ENCODE measurements around the gene SMARCC1.
A peak's percentile ranks its signal among the peaks of the same experiment; 100 is the strongest.

The SMARCC1 gene

DNA sequence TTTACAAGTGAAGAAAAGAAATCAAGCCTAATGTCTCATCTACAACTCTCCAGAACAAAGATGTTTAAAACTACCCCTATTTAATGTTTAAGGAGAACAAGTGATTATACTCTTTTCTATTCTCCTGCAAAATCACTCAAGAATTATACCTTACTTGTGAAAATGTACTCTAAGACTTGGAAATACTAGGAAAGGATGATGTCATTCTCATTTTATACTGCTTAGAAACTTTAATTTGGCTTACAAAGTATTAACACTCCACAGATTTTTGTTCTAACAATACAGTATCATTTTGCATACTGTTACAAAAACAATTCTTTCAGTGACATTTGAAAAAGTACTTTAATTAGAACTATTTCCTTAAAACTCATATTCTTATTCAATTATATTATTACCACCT, 89.5 kb downstream of the SMARCC1 start:
- DNase-seq, result no peak

- no peak for DNase-seq
These were observed 93.2 kb downstream of the SMARCC1 start for GRCh38 chr3:47688488-47688887.

DNA sequence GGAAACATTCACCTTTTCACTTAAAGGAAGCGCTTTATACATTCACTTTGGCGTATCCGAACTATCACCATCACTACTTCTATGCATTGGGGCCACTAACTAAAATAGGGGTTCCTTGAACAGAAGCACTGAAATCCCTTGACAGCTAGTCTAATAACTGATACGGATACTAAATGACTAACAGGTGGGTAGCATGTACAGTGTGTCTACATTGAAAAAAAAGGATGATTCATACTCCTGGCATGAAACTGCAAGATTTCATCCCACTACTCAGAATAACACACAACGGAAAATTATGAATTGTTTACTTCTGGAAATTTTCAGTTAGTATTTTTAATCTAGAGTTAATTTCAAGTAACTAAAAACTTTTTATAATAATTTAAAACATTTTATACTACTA, 96.7 kb downstream of the SMARCC1 start:
- DNase-seq, result no peak

- DNase-seq, result no peak
These were observed 100.7 kb downstream of the SMARCC1 start for GRCh38 chr3:47681016-47681415.

DNA sequence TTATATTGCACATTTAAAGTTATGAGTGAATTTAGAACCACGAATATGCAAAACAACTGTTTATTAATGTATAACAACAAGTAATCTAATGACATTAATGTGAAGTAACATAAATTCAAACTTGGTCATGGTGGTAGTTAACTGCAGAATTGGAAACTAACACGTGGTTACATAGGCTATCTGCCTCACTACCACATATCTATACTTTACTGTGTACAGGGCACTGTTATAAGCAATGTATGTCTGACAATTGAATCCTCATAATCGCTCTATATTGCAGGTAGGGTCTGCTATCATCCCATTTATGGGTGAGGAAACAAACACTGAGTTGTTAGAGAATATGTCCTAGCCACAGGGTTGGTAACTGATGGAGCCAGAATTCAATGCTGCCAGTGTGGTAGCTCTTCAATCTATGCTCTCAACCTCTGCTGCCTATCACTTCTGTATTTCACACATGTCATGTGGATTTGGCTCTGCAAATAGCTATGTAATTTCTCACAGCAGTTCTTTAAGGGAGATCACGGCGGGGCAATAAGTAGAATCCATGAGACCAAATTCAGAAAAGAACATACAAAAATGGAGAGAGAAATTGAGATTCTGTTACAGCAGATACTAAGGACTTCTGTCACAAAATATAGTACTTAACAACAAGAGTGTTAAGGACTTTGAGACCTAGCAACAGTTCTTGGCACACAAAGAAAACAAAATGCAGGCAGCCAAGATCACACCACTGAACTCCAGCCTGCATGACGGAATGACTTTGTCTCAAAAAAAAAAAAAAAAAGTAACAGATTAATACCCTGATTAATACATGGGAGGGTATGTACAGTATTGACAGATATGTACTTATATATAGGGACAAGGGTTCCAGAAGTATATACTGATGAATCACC, 103.0 kb downstream of the SMARCC1 start:
- DNase-seq, result no peak

GRCh38 chr3:47669026-47669749, 112.5 kb downstream of the SMARCC1 start:
- DNase-seq, result no peak

DNA sequence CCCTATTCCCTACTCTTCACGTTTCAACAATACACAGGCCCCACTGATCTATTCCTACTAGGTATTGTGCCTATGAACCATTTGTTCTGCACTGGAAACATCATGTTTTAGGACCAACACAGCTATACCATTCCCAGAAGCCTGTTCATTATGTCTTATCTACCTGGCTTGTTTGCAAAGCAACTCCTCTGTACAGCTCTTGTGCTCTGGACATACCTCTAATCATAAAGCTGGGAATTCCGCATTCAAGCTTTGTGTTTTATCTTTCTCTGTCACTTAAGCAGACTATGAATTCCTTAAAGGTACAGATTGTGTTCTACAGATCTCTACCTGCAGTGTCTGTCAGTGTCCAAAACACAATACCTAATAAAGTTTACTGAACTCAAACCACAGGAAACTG, 115.6 kb downstream of the SMARCC1 start:
- no peak for DNase-seq

DNA sequence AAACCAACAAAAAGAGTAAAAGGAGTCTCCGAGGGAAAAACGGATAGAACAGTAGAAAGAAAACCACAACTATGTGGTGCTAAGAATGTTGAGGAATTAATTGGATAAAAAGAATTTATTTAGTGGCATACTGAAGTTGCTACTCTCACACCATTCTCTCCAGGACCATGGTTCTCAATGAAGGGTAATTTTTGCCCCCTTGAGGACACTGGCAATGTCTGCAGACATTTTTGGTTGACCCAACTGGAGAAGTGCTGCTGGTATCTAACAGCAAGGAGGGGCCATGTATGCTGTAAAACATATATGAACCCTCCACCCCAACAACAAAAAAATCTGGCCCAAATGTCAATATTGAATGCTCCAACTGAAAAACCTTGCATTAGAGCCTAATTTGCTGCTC, 117.2 kb downstream of the SMARCC1 start:
- DNase-seq, result peak; percentile 71

DNA sequence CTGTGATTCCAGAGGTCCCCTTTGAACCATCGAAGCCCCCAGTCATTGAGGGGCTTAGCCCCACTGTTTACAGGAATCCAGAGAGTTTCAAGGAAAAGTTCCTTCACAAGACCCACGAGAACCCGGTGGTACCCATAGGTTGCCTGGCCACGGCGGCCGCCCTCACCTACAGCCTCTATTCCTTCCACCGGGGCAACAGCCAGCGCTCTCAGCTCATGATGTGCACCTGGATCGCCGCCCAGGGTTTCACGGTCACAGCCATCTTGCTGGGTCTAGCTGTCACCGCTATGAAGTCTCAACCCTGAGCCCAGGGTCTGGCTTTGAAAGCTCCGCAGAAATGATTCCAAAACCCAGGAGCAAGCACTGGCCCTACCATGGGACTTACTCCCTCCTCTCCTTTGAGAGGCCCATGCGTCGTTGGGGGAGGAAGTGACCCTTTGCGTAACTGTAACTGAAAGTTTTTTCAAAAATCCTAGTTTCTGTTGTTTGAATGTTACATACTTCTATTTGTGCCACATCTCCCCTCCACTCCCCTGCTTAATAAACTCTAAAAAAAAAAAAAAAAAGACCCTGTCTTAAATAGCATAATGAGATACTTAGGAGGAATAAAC, 118.0 kb downstream of the SMARCC1 start:
- DNase-seq, result peak; percentile 19

DNA sequence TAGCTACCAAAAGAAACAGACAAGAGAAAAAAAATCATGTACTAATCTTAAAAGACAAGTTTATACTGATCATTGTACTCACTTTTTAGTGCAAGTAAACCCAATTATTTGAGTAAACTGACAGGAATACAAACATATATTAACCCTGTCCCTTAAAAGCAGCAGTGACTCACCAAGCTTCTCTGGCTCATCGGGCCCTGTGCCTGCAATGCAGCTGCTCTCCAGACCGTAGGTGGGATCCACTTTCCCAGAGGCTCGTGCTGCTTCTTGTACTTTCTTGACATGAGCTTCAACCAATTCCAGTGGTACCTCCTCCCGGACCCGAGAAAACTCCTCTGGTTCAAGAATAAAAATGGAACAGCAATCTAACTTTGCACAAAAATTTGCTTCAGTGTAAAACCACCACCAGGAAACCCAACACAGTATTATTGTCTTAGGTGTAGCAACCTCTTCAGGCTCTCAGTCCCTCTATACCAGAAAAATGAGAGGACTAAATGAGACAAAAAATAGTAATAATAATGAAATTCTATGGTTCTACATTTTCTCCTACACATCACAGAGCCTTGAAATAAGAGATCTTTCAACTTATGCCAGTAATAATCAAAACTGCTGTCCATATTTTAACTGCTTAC, 120.5 kb downstream of the SMARCC1 start:
- DNase-seq, result no peak

DNA sequence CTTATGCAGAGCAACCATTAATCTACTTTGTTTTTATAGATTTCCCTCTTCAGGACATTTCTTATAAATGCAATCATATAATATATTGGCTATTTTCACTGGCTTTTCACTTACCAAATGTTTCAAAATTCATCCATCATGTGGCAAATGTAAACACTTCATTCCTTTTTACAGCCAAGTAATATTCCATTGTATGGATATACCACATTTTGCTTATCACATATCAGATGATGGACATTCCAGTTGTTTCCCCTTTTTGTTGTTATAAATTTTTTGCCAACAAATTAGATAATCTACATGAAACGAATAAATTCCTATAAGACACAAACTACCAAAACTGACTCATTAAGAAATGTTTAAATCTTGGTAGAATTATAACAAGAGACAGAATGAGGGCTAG, 123.2 kb downstream of the SMARCC1 start:
- DNase-seq, result no peak

DNA sequence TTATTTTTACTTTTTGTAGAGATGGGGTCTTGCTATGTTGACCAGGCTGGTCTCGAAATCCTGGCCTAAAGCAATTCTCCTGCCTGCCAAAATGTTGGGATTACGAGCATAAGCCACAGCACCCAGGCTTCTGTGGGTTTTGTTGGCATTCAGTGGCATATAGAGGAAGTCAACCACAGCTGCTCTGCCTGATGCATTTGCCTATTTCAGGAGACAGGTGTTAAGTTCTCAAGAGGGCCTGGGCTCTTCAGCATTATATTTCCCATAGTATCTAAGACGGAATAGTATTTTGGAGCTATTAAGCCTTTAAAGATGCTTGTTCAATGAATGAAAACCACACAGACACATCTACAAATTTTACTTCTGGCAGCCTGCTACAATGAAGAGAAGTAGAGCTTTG, 129.6 kb downstream of the SMARCC1 start:
- DNase-seq, result peak; percentile 13

- no peak for DNase-seq
These were observed 131.4 kb downstream of the SMARCC1 start for GRCh38 chr3:47650294-47650693.

- DNase-seq, result no peak
These were observed 134.1 kb downstream of the SMARCC1 start for GRCh38 chr3:47647550-47647949.

DNA sequence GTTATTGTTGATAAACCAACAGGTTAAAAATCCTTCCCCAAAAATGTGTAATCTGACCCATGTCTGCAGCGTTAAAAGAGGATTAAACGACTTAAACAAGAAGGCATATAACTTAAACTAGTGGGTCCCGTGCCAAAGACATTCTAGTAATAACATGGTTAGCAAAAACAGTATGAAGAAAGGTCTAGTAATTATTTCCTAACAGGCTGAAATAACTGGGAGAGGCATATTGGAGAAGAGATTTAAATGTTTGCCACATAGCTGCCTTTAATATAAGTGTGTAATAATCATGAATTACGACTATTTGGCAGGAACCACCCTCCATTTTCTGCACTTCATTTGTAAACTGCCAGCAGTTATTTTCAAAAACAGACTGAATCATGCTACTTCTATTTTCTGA, 135.3 kb downstream of the SMARCC1 start:
- DNase-seq, result no peak

DNA sequence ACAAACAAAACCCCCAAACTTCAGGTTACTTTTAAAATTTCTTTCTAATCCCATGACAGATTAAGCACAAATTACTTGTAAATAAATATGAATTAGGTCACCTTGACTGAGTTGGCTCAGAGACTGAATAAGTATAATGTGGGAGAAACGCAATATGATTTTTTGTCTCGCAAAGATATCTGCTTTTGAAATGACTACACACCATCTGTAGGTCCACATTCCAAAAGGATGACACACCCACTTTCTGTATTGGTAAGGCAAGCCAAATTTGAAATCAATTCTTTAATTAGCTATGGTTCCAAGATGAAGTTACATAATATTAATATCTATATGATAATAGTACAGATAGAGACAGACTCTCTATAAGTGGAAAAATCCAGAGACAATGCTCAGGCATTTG, 136.1 kb downstream of the SMARCC1 start:
- DNase-seq, result no peak

DNA sequence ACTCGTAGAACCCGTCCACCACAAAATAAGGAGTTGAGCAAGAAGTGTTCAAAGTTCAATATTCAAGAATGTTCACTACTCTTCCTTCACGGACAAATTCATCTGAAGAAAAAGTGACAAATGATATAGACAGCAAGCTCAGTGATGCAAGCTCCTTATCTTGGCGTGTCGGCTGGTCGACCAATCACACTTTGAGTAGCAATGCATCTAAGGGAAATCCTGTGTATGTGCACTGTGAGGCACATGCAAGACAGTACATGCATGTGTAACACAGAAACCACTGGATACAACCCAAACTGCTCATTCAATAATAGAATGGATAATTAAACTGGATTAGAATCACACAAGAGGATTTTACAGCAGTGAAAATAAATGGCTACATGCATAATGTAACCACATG, 138.6 kb downstream of the SMARCC1 start:
- DNase-seq, result no peak

- DNase-seq, result no peak
These were observed 140.0 kb downstream of the SMARCC1 start for GRCh38 chr3:47641739-47642138.

GRCh38 chr3:47636921-47637320, 144.8 kb downstream of the SMARCC1 start:
- DNase-seq, result no peak

DNA sequence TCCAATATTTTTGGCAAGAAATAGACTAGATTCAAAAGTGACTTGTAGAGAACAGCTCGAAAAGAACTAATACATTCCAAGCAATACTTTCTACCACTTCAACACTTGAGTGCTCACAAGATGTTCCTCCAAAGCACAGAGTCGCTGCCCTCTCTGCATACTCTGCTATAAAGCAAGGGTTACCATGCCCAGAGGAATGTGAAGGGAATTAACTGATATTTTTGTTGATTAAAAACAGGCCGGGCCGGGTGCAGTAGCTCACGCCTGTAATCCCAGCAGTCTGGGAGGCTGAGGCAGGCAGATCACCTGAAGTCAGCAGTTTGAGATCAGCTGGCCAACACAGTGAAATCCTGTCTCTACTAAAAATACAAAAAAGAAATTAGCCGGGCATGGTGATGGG, 145.5 kb downstream of the SMARCC1 start:
- DNase-seq, result no peak

- DNase-seq, result no peak
These were observed 146.2 kb downstream of the SMARCC1 start for GRCh38 chr3:47635536-47635935.

DNA sequence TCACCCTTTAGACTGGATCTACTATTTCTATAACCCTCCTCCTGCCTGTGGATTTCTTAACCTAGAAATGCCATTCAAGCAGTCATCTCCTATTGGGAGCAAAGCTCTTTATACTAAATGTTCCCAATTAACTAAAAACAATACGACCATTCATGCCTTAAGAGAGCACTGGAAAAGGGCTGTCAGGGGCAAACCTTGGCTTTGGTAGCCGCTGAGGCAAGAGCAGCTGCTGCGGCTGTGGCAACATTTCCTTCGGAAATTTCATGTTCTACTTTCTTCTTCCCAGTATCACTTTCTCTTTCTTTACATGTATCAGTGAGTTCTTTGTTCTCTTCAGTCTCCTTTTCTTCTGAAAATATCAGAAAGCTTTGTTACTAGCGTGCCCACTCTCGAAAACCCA, 146.7 kb downstream of the SMARCC1 start:
- no peak for DNase-seq

GRCh38 chr3:47630810-47631209, 150.9 kb downstream of the SMARCC1 start:
- no peak for DNase-seq

Data from hematopoietic multipotent progenitor cell treated with erythropoietin and hydrocortisone succinate and interleukin-3 and kit ligand, for 4 days (in vitro differentiated cells).